ENCODE data around the gene KCNMB3.

GRCh38 chr3:179244878-179245277 is 6.0 kb downstream of the KCNMB3 start:
- TF ChIP-seq NPAS2 (CRISPR knock-in tag; IDR thresholded peaks at IDR 0.05; ENCODE audit: borderline replicate concordance) (no peak), MAX (IDR thresholded peaks at IDR 0.05) (no peak), CTCF (IDR thresholded peaks at IDR 0.05) (no peak), POLR2A (IDR thresholded peaks at IDR 0.05; ENCODE audit: low read length) (no peak), CEBPB (IDR thresholded peaks at IDR 0.05) (no peak), MYC (IDR thresholded peaks at IDR 0.05; ENCODE audit: borderline replicate concordance, low read length) (no peak), ZFP36 (IDR thresholded peaks at IDR 0.05; ENCODE audit: borderline replicate concordance, partially characterized antibody) (no peak), ZSCAN20 (CRISPR knock-in tag; IDR thresholded peaks at IDR 0.05) (no peak), CBX2 (IDR thresholded peaks at IDR 0.05; ENCODE audit: borderline replicate concordance, low read depth) (no peak), EP300 (IDR thresholded peaks at IDR 0.05) (no peak), RAD21 (conservative IDR thresholded peaks at IDR 0.05 in 1 of 2, IDR thresholded peaks at IDR 0.05 in 1 of 2) (no peak), SMC3 (IDR thresholded peaks at IDR 0.05) (no peak)

Measured in A549 (cell line).